Fibroblast of villous mesenchyme (primary cell): ENCODE results near the gene ZBTB11. TPM values are rescaled to one million over a fixed set of nuclear protein-coding genes. Genes with fewer than 3 reads are reported as not detected.
A peak's percentile ranks its signal among the peaks of the same experiment; 100 is the strongest.
"Not testable (repeated sequence)": the region's sequence is repeated elsewhere in the genome, so short reads cannot be mapped to it uniquely, and the experiment has no call there.

Experiments
- DNase-seq: peaks from one replicate; pipeline ENCODE4 v3.0.0-alpha.2; 2010; ENCODE audit warnings: low read depth
- H3K4me3 ChIP-seq: 2 replicates; pipeline ENCODE4 v1.5.1; 2011; ENCODE audit warnings: low read depth, mild to moderate bottlenecking, low read length
- CTCF ChIP-seq: IDR thresholded peaks from 2 replicates; pipeline ENCODE4 v1.5.1; 2012; ENCODE audit warnings: low read depth, mild to moderate bottlenecking, low read length; ENCODE audit not compliant: insufficient read depth
- total RNA-seq: library from RNA; depleted of rRNA; stranded (reverse); fragments of >200 nt; gene quantifications from 2 replicates; pipeline ENCODE4 v1.2.3, GENCODE V29; 2012

Gene ZBTB11
- total RNA-seq, 1 donor, result 33.2 TPM

GRCh38 chr3:101687142-101687931, 10.4 kb upstream of the ZBTB11 start:
- DNase-seq, result no peak
- peak overlapping the region; percentile 80 for H3K4me3 ChIP-seq
- TF ChIP-seq CTCF, result no peak

GRCh38 chr3:101685870-101686307, 9.0 kb upstream of the ZBTB11 start:
- DNase-seq, result peak; percentile 33
- peak overlapping the region; percentile 80 for H3K4me3 ChIP-seq
- TF ChIP-seq CTCF, result no peak

GRCh38 chr3:101685050-101685400, 8.1 kb upstream of the ZBTB11 start:
- H3K4me3 ChIP-seq, result peak overlapping the region; percentile 80
- no peak for TF ChIP-seq CTCF
- DNase-seq, result no peak

GRCh38 chr3:101680466-101680865, 3.5 kb upstream of the ZBTB11 start:
- no peak for TF ChIP-seq CTCF
- DNase-seq, result no peak
- H3K4me3 ChIP-seq, result no peak overlapping the region

- DNase-seq, result not testable (repeated sequence)
These were observed 1.9 kb upstream of the ZBTB11 start for GRCh38 chr3:101678837-101679236.

GRCh38 chr3:101677436-101678286, 729 bp upstream of the ZBTB11 start:
- TF ChIP-seq CTCF, result no peak
- peak overlapping the region; percentile 45 for H3K4me3 ChIP-seq
- DNase-seq, result no peak

More at GRCh38 chr3:101678837-101679236, 1.9 kb upstream of the ZBTB11 start:
- not testable (repeated sequence) for H3K4me3 ChIP-seq

GRCh38 chr3:101676216-101676764, 642 bp downstream of the ZBTB11 start:
- peak overlapping the region; percentile 97 for H3K4me3 ChIP-seq
- peak; percentile 97 for DNase-seq
- peak; percentile 6 for TF ChIP-seq CTCF
